HCT116 (cell line): ENCODE data around the gene CHD1L. TPM values are rescaled to one million over a fixed set of nuclear protein-coding genes. Genes with fewer than 3 reads are reported as not detected.

Experiments
- ATAC-seq: fragments of 200-7000 bp; cut with Tn5 transposase; 2 replicates; pipeline ENCODE4 v1.9.1; 2020; ENCODE audit warnings: mild to moderate bottlenecking, moderate library complexity
- BruUV-seq: library from RNA; stranded (reverse); fragments of 400-500 nt; replicated peaks from 2 replicates; lab custom pipeline; 2021; lab: Mats Ljungman, UMichigan
- CTCF ChIA-PET: fragments of 300-600 bp; sonication (Branson Sonifier 250); formaldehyde crosslinking; loops from one replicate; lab custom pipeline; 2021; ENCODE audit warnings: antibody characterized with exemption; lab: Charles Lee
- POLR2A ChIA-PET: fragments of 300-600, 350-600 bp; sonication (Branson Sonifier 250); formaldehyde crosslinking; loops from one replicate; lab custom pipeline; 2021; ENCODE audit warnings: antibody characterized with exemption; lab: Charles Lee
- RAD21 ChIA-PET, 2 experiments: fragments of 300-600 bp; sonication (Branson Sonifier 250); formaldehyde crosslinking; loops; one replicate each; lab custom pipeline; 2023; ENCODE audit warnings: low total read pairs in 2 of 2; ENCODE audit not compliant: uncharacterized antibody in 2 of 2, unreplicated experiment in 2 of 2, low non-redundant PET in 1 of 2; lab: Charles Lee
- DNase-seq: peaks from one replicate; pipeline ENCODE4 v3.0.0-alpha.2; 2010; ENCODE audit warnings: low read depth, low spot score
- H2AFZ ChIP-seq: fragments of 200-600 bp; shearing (Covaris generic), sonication (generic); 2 replicates; pipeline ENCODE4 v1.6.1; 2017; ENCODE audit warnings: low read depth, mixed run types, mixed read lengths, antibody characterized with exemption, low read length; ENCODE audit not compliant: poor library complexity, severe bottlenecking
- H3K27ac ChIP-seq: 2 replicates; pipeline ENCODE4 v1.5.1; 2012; ENCODE audit warnings: low read depth, low read length
- H3K27me3 ChIP-seq: fragments of 200-600 bp; sonication (generic); 2 replicates; pipeline ENCODE4 v1.6.1; 2016; ENCODE audit warnings: mixed run types, low read length, mixed read lengths; ENCODE audit not compliant: insufficient read depth
- H3K36me3 ChIP-seq, 2 experiments: fragments of 200-500 bp in 1 of 2; fragments of 200-600 bp in 1 of 2; sonication (Bioruptor generic) in 1 of 2; sonication (generic) in 1 of 2; 2 replicates each; pipeline versions ENCODE4 v1.5.1 to v1.6.1; 2014 to 2016; ENCODE audit warnings: low read length in 2 of 2, inconsistent platforms in 1 of 2, mixed read lengths in 1 of 2, mixed run types in 1 of 2; ENCODE audit not compliant: insufficient read depth in 2 of 2, control insufficient read depth in 1 of 2
- H3K4me1 ChIP-seq, 2 experiments: fragments of 200-600 bp in 1 of 2; sonication (generic) in 1 of 2; 2 replicates each; pipeline versions ENCODE4 v1.5.1 to v1.6.1; 2012 to 2017; ENCODE audit warnings: low read length in 2 of 2, inconsistent platforms in 1 of 2, mild to moderate bottlenecking in 1 of 2, mixed read lengths in 1 of 2, mixed run types in 1 of 2, moderate library complexity in 1 of 2; ENCODE audit not compliant: insufficient read depth in 2 of 2, control insufficient read depth in 1 of 2
- H3K4me2 ChIP-seq: fragments of 200-600 bp; sonication (generic); 2 replicates; pipeline ENCODE4 v1.6.1; 2017; ENCODE audit warnings: mixed run types, low read length, mixed read lengths
- H3K4me3 ChIP-seq, 2 experiments: fragments of 200-600 bp in 1 of 2; sonication (generic) in 1 of 2; replicated peaks in 1 of 2; 2 replicates each; pipeline ENCODE4 v1.5.1; 2011 to 2016; ENCODE audit warnings: low read length in 2 of 2, control low read depth in 1 of 2, low read depth in 1 of 2, mild to moderate bottlenecking in 1 of 2, mixed read lengths in 1 of 2, mixed run types in 1 of 2
- H3K79me2 ChIP-seq: fragments of 200-600 bp; sonication (generic); 2 replicates; pipeline ENCODE4 v1.6.1; 2017; ENCODE audit warnings: mild to moderate bottlenecking, mixed run types, low read length, moderate library complexity, mixed read lengths; ENCODE audit not compliant: insufficient read depth
- H3K9ac ChIP-seq: fragments of 200-600 bp; sonication (generic); 2 replicates; pipeline ENCODE4 v1.6.1; 2016; ENCODE audit warnings: low read length, mixed read lengths
- H3K9me2 ChIP-seq: fragments of 200-600 bp; sonication (generic), shearing (Covaris generic); 2 replicates; pipeline ENCODE4 v1.6.1; 2017; ENCODE audit warnings: mixed run types, mild to moderate bottlenecking, moderate library complexity; ENCODE audit not compliant: insufficient read depth
- H3K9me3 ChIP-seq, 2 experiments: fragments of 200-500 bp in 1 of 2; fragments of 200-600 bp in 1 of 2; sonication (Bioruptor generic) in 1 of 2; sonication (generic) in 1 of 2; 2 replicates each; pipeline ENCODE4 v1.6.1; 2014 to 2017; ENCODE audit warnings: low read length in 2 of 2, mixed read lengths in 2 of 2, inconsistent platforms in 1 of 2, low read depth in 1 of 2, mild to moderate bottlenecking in 1 of 2, mixed run types in 1 of 2, moderate library complexity in 1 of 2; ENCODE audit not compliant: control insufficient read depth in 1 of 2, insufficient read depth in 1 of 2
- H4K20me1 ChIP-seq: fragments of 200-600 bp; sonication (generic), shearing (Covaris generic); 2 replicates; pipeline ENCODE4 v1.6.1; 2017; ENCODE audit warnings: mixed run types, mild to moderate bottlenecking, moderate library complexity; ENCODE audit not compliant: insufficient read depth
- ATF3 ChIP-seq: IDR thresholded peaks from 2 replicates; pipeline ENCODE4 v1.6.1; 2012
- CBX3 ChIP-seq: IDR thresholded peaks from 2 replicates; pipeline ENCODE4 v1.6.1; 2012; ENCODE audit warnings: low read depth
- EGR1 ChIP-seq: IDR thresholded peaks from 2 replicates; pipeline ENCODE4 v1.6.1; 2012; ENCODE audit warnings: low read depth
- ELF1 ChIP-seq: IDR thresholded peaks from 2 replicates; pipeline ENCODE4 v1.6.1; 2012; ENCODE audit warnings: low read depth, borderline replicate concordance
- EZH2 ChIP-seq: fragments of 200-600 bp; sonication (generic); IDR thresholded peaks from 2 replicates; pipeline ENCODE4 v1.6.1; 2017; ENCODE audit warnings: antibody characterized with exemption, mixed run types
- EZH2phosphoT487 ChIP-seq: fragments of 200-600 bp; IDR thresholded peaks from 2 replicates; pipeline ENCODE4 v1.6.1; 2018; ENCODE audit warnings: antibody characterized with exemption, borderline replicate concordance
- JUND ChIP-seq: IDR thresholded peaks from 2 replicates; pipeline ENCODE4 v1.6.1; 2012
- POLR2A ChIP-seq: IDR thresholded peaks from 2 replicates; pipeline ENCODE4 v1.7.0; 2011; ENCODE audit warnings: borderline replicate concordance; ENCODE audit not compliant: insufficient read depth, insufficient read length; ENCODE audit errors: extremely low read depth
- POLR2AphosphoS5 ChIP-seq: IDR thresholded peaks from 2 replicates; pipeline ENCODE4 v1.6.1; 2011; ENCODE audit warnings: mild to moderate bottlenecking, low read depth, low read length, moderate library complexity
- SIN3A ChIP-seq: IDR thresholded peaks from 2 replicates; pipeline ENCODE4 v1.6.1; 2012; ENCODE audit warnings: low read depth
- SP1 ChIP-seq: IDR thresholded peaks from 2 replicates; pipeline ENCODE4 v1.6.1; 2012; ENCODE audit warnings: low read depth
- SRF ChIP-seq: IDR thresholded peaks from 2 replicates; pipeline ENCODE4 v1.6.1; 2012; ENCODE audit warnings: low read depth
- TCF7L2 ChIP-seq: IDR thresholded peaks from 2 replicates; pipeline ENCODE4 v1.7.0; 2011; ENCODE audit warnings: borderline replicate concordance, inconsistent platforms; ENCODE audit not compliant: insufficient read depth, insufficient read length; ENCODE audit errors: extremely low read depth
- ZFX ChIP-seq: fragments of 450-650 bp; IDR thresholded peaks from 2 replicates; pipeline ENCODE4 v1.6.1; 2017
- ZNF274 ChIP-seq: fragments of 200-500 bp; sonication (Bioruptor generic); IDR thresholded peaks from 2 replicates; pipeline ENCODE4 v1.6.1; 2014; ENCODE audit warnings: mild to moderate bottlenecking, low read depth, low read length, inconsistent platforms
- intact Hi-C: fragments of 100-400 bp; cut with micrococcal nuclease; formaldehyde crosslinking; loops from 2 replicates; pipeline ENCODE4 v1.10.0; 2022
- total RNA-seq: library from RNA; stranded (reverse); gene quantifications from one replicate; pipeline ENCODE4 v1.2.1, GENCODE V29; 2021; ENCODE audit not compliant: unreplicated experiment
- TF ChIP-seq, protein P1 (sequence below), 3 experiments: fragments of 200-600 bp in 1 of 3; sonication (generic) in 1 of 3; IDR thresholded peaks in 2 of 3; conservative IDR thresholded peaks in 1 of 3; 2 replicates each; pipeline ENCODE4 v1.5.1; 2012 to 2017; ENCODE audit warnings: low read depth in 2 of 3, low read length in 2 of 3, antibody characterized with exemption in 1 of 3, borderline replicate concordance in 1 of 3, control low read depth in 1 of 3, mild to moderate bottlenecking in 1 of 3, mixed read lengths in 1 of 3, mixed run types in 1 of 3, moderate library complexity in 1 of 3; ENCODE audit not compliant: insufficient read depth in 1 of 3
- TF ChIP-seq, protein P2 (sequence below): IDR thresholded peaks from 2 replicates; pipeline ENCODE4 v1.6.1; 2012; ENCODE audit warnings: low read depth
- TF ChIP-seq, protein P3 (sequence below): IDR thresholded peaks from 2 replicates; pipeline ENCODE4 v1.6.1; 2012

Gene CHD1L
- total RNA-seq, 1 experiment from 2014 or later: 52.0 TPM

DNA sequence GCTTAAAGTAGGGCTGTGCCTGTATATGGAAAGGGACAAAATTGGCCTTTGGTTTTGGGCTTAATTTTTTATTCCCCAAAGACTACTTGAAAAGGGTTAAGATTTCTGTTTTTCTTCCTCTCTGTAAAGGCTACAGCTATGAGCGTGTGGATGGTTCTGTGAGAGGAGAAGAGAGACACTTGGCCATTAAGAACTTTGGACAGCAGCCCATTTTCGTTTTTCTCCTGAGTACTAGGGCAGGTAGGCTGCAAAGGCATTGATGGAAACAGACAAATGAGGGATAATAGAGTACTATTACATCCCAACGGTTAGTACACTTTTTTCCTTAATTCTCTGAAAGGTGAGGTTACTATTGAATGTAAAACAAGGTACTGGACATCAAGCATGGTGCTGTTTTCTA lies 29.6 kb downstream of the CHD1L start:
- DNase-seq: no peak
- Histone ChIP-seq H3K4me1 (peaks cover 2 to 9% of the 10 kb centered on the region in 2 experiments; a peak in 2 of 4 replicates), H3K79me2 (no peaks in the 10 kb centered on the region), H3K9ac (no peak overlapping the region)
- ChIA-PET CTCF (interaction anchor here (1.6 kb wide), 1 partner anchor 29 kb away, joined by 4 read pairs; no protein-coding TSS in a partner anchor), RAD21 (no interaction called here)
- BruUV-seq: no TSS peak
- TF ChIP-seq, protein P1, sequence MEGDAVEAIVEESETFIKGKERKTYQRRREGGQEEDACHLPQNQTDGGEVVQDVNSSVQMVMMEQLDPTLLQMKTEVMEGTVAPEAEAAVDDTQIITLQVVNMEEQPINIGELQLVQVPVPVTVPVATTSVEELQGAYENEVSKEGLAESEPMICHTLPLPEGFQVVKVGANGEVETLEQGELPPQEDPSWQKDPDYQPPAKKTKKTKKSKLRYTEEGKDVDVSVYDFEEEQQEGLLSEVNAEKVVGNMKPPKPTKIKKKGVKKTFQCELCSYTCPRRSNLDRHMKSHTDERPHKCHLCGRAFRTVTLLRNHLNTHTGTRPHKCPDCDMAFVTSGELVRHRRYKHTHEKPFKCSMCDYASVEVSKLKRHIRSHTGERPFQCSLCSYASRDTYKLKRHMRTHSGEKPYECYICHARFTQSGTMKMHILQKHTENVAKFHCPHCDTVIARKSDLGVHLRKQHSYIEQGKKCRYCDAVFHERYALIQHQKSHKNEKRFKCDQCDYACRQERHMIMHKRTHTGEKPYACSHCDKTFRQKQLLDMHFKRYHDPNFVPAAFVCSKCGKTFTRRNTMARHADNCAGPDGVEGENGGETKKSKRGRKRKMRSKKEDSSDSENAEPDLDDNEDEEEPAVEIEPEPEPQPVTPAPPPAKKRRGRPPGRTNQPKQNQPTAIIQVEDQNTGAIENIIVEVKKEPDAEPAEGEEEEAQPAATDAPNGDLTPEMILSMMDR (IDR thresholded peaks at IDR 0.05 in 2 of 3, conservative IDR thresholded peaks at IDR 0.05 in 1 of 3; ENCODE audit: borderline replicate concordance in 1 of 3, insufficient read depth in 1 of 3, low read depth in 2 of 3, low read length in 2 of 3): no peak
- no peak for TF ChIP-seq CBX3
- no peak for TF ChIP-seq EZH2phosphoT487
- no peak for TF ChIP-seq ELF1
- no peak for TF ChIP-seq ATF3
- no peak for TF ChIP-seq TCF7L2
- TF ChIP-seq SP1: no peak
- TF ChIP-seq ZNF274: no peak
- no peak for TF ChIP-seq POLR2A
- TF ChIP-seq SIN3A: no peak
- no peak for TF ChIP-seq SRF
- no peak for TF ChIP-seq ZFX
- TF ChIP-seq EZH2: no peak
- TF ChIP-seq JUND: no peak
- TF ChIP-seq, protein P2, sequence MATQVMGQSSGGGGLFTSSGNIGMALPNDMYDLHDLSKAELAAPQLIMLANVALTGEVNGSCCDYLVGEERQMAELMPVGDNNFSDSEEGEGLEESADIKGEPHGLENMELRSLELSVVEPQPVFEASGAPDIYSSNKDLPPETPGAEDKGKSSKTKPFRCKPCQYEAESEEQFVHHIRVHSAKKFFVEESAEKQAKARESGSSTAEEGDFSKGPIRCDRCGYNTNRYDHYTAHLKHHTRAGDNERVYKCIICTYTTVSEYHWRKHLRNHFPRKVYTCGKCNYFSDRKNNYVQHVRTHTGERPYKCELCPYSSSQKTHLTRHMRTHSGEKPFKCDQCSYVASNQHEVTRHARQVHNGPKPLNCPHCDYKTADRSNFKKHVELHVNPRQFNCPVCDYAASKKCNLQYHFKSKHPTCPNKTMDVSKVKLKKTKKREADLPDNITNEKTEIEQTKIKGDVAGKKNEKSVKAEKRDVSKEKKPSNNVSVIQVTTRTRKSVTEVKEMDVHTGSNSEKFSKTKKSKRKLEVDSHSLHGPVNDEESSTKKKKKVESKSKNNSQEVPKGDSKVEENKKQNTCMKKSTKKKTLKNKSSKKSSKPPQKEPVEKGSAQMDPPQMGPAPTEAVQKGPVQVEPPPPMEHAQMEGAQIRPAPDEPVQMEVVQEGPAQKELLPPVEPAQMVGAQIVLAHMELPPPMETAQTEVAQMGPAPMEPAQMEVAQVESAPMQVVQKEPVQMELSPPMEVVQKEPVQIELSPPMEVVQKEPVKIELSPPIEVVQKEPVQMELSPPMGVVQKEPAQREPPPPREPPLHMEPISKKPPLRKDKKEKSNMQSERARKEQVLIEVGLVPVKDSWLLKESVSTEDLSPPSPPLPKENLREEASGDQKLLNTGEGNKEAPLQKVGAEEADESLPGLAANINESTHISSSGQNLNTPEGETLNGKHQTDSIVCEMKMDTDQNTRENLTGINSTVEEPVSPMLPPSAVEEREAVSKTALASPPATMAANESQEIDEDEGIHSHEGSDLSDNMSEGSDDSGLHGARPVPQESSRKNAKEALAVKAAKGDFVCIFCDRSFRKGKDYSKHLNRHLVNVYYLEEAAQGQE: no peak
- no peak for TF ChIP-seq EGR1
- TF ChIP-seq, protein P3, sequence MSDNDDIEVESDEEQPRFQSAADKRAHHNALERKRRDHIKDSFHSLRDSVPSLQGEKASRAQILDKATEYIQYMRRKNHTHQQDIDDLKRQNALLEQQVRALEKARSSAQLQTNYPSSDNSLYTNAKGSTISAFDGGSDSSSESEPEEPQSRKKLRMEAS: no peak
- no peak for TF ChIP-seq POLR2AphosphoS5
- TF ChIP-seq, all 23 proteins: peak for 0
- Histone ChIP-seq H2AFZ (no peak overlapping the region), H3K27me3 (no peaks in the 10 kb centered on the region), H3K27ac (no peak overlapping the region), H3K36me3 (peaks cover 44 to 55% of the 10 kb centered on the region in 2 experiments), H3K9me2 (no peaks in the 10 kb centered on the region), H4K20me1 (no peaks in the 10 kb centered on the region), H3K4me3 (no peak overlapping the region), H3K9me3 (no peaks in the 10 kb centered on the region), H3K4me2 (no peak overlapping the region)
- intact Hi-C loops: loop anchor here (2.0 to 5.0 kb wide), 5 partner anchors 119 to 621 kb away; no protein-coding TSS in a partner anchor
- POLR2A ChIA-PET: no interaction called here
- no peak for ATAC-seq
